Endothelial cell of umbilical vein (primary cell): ENCODE results near the gene MERTK. TPM values are rescaled to one million over a fixed set of nuclear protein-coding genes. Genes with fewer than 3 reads are reported as not detected.

Experiments
- BruUV-seq: library from RNA; stranded (reverse); fragments of 400-500 nt; replicated peaks from 2 replicates; lab custom pipeline; 2021; lab: Mats Ljungman, UMichigan
- CTCF ChIA-PET: fragments of 300-600, 350-600 bp; sonication (Branson Sonifier 250); formaldehyde crosslinking; loops from one replicate; lab custom pipeline; 2021; ENCODE audit warnings: antibody characterized with exemption, inconsistent platforms; lab: Charles Lee
- POLR2A ChIA-PET: fragments of 300-600, 350-600 bp; sonication (Branson Sonifier 250); formaldehyde crosslinking; loops from one replicate; lab custom pipeline; 2021; ENCODE audit warnings: antibody characterized with exemption, inconsistent platforms; lab: Charles Lee
- DNase-seq: peaks from one replicate; pipeline ENCODE4 v3.0.0-alpha.2; 2011; ENCODE audit warnings: low read depth, low spot score
- FAIRE-seq: peaks from 2 replicates; lab custom pipeline; 2011; peaks lifted over from hg19 to GRCh38; lab: Jason Lieb, UNC
- H2AFZ ChIP-seq: 2 replicates; pipeline ENCODE4 v1.6.0; 2012; ENCODE audit warnings: low read depth, low read length, control low read depth, inconsistent platforms
- H3K27ac ChIP-seq: 2 replicates; pipeline ENCODE4 v1.5.1; 2011; ENCODE audit warnings: low read depth, mild to moderate bottlenecking, control low read depth, low read length, moderate library complexity; ENCODE audit not compliant: insufficient read depth
- H3K27me3 ChIP-seq, 2 experiments: 2 replicates each; pipeline versions ENCODE4 v1.6.0 to v1.6.1; 2011; ENCODE audit warnings: low read length in 2 of 2, mixed read lengths in 1 of 2; ENCODE audit not compliant: control insufficient read depth in 2 of 2, insufficient read depth in 2 of 2
- H3K36me3 ChIP-seq, 2 experiments: 2 replicates in 1 of 2; 3 replicates in 1 of 2; pipeline ENCODE4 v1.5.1; 2011; ENCODE audit warnings: low read length in 2 of 2, mild to moderate bottlenecking in 1 of 2, moderate library complexity in 1 of 2; ENCODE audit not compliant: control insufficient read depth in 2 of 2, insufficient read depth in 2 of 2; ENCODE audit errors: extremely low read depth in 1 of 2
- H3K4me1 ChIP-seq: 3 replicates; pipeline ENCODE4 v1.5.1; 2011; ENCODE audit warnings: mild to moderate bottlenecking, low read length; ENCODE audit not compliant: control insufficient read depth, insufficient read depth; ENCODE audit errors: extremely low read depth
- H3K4me2 ChIP-seq: 2 replicates; pipeline ENCODE4 v1.6.1; 2011; ENCODE audit warnings: low read length, control low read depth, mixed read lengths; ENCODE audit not compliant: insufficient read depth
- H3K4me3 ChIP-seq, 3 experiments: fragments of 200-600 bp in 1 of 3; sonication (generic), shearing (Covaris generic) in 1 of 3; replicated peaks in 1 of 3; 2 replicates each; pipeline ENCODE4 v1.5.1; 2011 to 2016; ENCODE audit warnings: control low read depth in 3 of 3, low read length in 3 of 3, mild to moderate bottlenecking in 2 of 3, inconsistent platforms in 1 of 3, low read depth in 1 of 3, moderate library complexity in 1 of 3; ENCODE audit not compliant: insufficient read depth in 1 of 3
- H3K79me2 ChIP-seq: 2 replicates; pipeline ENCODE4 v1.6.0; 2012; ENCODE audit warnings: low read length, inconsistent platforms; ENCODE audit not compliant: control insufficient read depth, insufficient read depth
- H3K9ac ChIP-seq: replicated peaks from 2 replicates; pipeline ENCODE3; 2011; ENCODE audit warnings: low read length, control low read depth; ENCODE audit not compliant: insufficient read depth; ENCODE audit errors: extremely low read depth
- H3K9me1 ChIP-seq: replicated peaks from 3 replicates; pipeline ENCODE4 v1.6.0; 2011; ENCODE audit warnings: mild to moderate bottlenecking, low read length; ENCODE audit not compliant: control insufficient read depth, insufficient read depth; ENCODE audit errors: extremely low read depth
- H3K9me3 ChIP-seq: replicated peaks from 2 replicates; pipeline ENCODE4 v1.5.1; 2012; ENCODE audit warnings: low read length, inconsistent platforms; ENCODE audit not compliant: control insufficient read depth, insufficient read depth
- H4K20me1 ChIP-seq: replicated peaks from 2 replicates; pipeline ENCODE3; 2011; ENCODE audit warnings: mild to moderate bottlenecking, low read length; ENCODE audit not compliant: control insufficient read depth, insufficient read depth; ENCODE audit errors: extremely low read depth
- EZH2 ChIP-seq: IDR thresholded peaks from 2 replicates; pipeline ENCODE4 v1.6.1; 2012; ENCODE audit warnings: borderline replicate concordance, low read depth, mild to moderate bottlenecking, moderate library complexity, low read length, inconsistent platforms; ENCODE audit not compliant: severe bottlenecking
- FOS ChIP-seq: IDR thresholded peaks from 2 replicates; pipeline ENCODE4 v1.6.1; 2011; ENCODE audit warnings: mild to moderate bottlenecking, low read length, moderate library complexity, borderline replicate concordance; ENCODE audit not compliant: insufficient read depth
- GATA2 ChIP-seq: IDR thresholded peaks from 2 replicates; pipeline ENCODE4 v1.7.0; 2011; ENCODE audit warnings: low read depth, mild to moderate bottlenecking, moderate library complexity, mixed read lengths, low read length; ENCODE audit not compliant: insufficient read length, insufficient read depth
- JUN ChIP-seq: IDR thresholded peaks from 2 replicates; pipeline ENCODE4 v1.6.1; 2011; ENCODE audit warnings: borderline replicate concordance, low read depth; ENCODE audit not compliant: insufficient read length, insufficient read depth
- MYC ChIP-seq: IDR thresholded peaks from one replicate; pipeline ENCODE4 v1.6.1; 2011; ENCODE audit warnings: mild to moderate bottlenecking, low read depth, low read length
- POLR2A ChIP-seq: IDR thresholded peaks from 2 replicates; pipeline ENCODE4 v1.6.1; 2012; ENCODE audit warnings: low read depth, mild to moderate bottlenecking, control low read depth, low read length
- POLR2AphosphoS5 ChIP-seq: IDR thresholded peaks from 2 replicates; pipeline ENCODE4 v1.6.1; 2012; ENCODE audit warnings: low read depth, mild to moderate bottlenecking, control low read depth, low read length, moderate library complexity; ENCODE audit not compliant: insufficient read depth
- dilution Hi-C: fragments of 300-500 bp; cut with MboI; formaldehyde crosslinking; loops from one replicate; pipeline ENCODE4 v1.15.0; 2019; ENCODE audit warnings: low sequenced_read_pairs; ENCODE audit not compliant: extremely low pct_ligation_motif_present
- intact Hi-C: fragments of 100-400 bp; cut with micrococcal nuclease; formaldehyde crosslinking; loops from one replicate; pipeline ENCODE4 v1.10.0; 2022
- polyA plus RNA-seq, 4 experiments: library from polyadenylated mRNA; depleted of rRNA in 3 of 4; stranded (reverse) in 3 of 4; unstranded in 1 of 4; fragments of >200 nt; gene quantifications; 2 replicates each; pipeline versions ENCODE4 v1.2.1 to v1.2.3, GENCODE V29; 2011 to 2012; ENCODE audit warnings: missing spikeins in 1 of 4
- total RNA-seq: library from RNA; stranded (reverse); gene quantifications from 2 replicates; pipeline ENCODE4 v1.2.3, GENCODE V29; 2021
- TF ChIP-seq, protein P1 (sequence below): IDR thresholded peaks from 2 replicates; pipeline ENCODE4 v1.6.1; 2011; ENCODE audit not compliant: insufficient read depth, insufficient read length
- TF ChIP-seq, protein P2 (sequence below), 2 donors: IDR thresholded peaks; 1 replicate in 1 of 2; 2 replicates in 1 of 2; pipeline ENCODE4 v1.5.1; 2011; ENCODE audit warnings: low read length in 2 of 2, mild to moderate bottlenecking in 2 of 2, moderate library complexity in 2 of 2, control low read depth in 1 of 2, inconsistent platforms in 1 of 2, low read depth in 1 of 2; ENCODE audit not compliant: insufficient read depth in 1 of 2; ENCODE audit errors: extremely low read depth in 1 of 2

MERTK gene
- total and polyA plus RNA-seq, 2 donors (not counting 3 experiments of a cell fraction or from before 2014, with no cell fraction given): 37.3 to 39.6 TPM

DNA sequence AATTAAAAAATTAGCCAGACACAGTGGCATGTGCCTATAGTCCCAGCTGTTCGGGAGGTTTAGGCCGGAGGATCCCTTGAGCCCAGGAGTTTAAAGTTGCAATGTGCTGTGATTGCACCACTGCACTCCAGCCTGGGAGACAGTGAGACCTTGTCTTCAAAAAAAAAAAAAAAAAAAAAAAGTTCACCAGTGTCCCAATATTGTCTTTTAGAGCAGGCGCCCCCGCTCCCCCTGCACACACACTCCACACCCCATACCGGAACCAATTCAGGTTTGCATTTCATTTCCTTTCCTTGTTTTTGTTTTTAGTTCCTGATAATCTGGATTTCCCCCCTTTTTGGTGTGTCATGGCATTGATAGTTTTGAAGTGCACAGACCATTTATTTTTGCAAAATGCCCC, 167.1 kb downstream of the MERTK start:
- Histone ChIP-seq H3K27me3 (no peaks in the 10 kb centered on the region), H3K9me1 (no peaks in the 10 kb centered on the region), H3K36me3 (peaks cover 11 to 14% of the 10 kb centered on the region in 2 experiments), H3K9me3 (no peaks in the 10 kb centered on the region), H3K9ac (no peak overlapping the region), H3K4me2 (peak overlapping the region; percentile 51), H4K20me1 (no peaks in the 10 kb centered on the region), H3K79me2 (peaks cover 13% of the 10 kb centered on the region), H3K4me3 (no peak overlapping the region), H3K4me1 (peaks cover 40% of the 10 kb centered on the region), H2AFZ (no peak overlapping the region), H3K27ac (peak overlapping the region; percentile 2)
- TF ChIP-seq POLR2A (no peak), GATA2 (no peak), JUN (no peak), POLR2AphosphoS5 (no peak), EZH2 (no peak), MYC (no peak), FOS (no peak)
- TF ChIP-seq, protein P1, sequence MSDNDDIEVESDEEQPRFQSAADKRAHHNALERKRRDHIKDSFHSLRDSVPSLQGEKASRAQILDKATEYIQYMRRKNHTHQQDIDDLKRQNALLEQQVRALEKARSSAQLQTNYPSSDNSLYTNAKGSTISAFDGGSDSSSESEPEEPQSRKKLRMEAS: no peak
- TF ChIP-seq, protein P2, sequence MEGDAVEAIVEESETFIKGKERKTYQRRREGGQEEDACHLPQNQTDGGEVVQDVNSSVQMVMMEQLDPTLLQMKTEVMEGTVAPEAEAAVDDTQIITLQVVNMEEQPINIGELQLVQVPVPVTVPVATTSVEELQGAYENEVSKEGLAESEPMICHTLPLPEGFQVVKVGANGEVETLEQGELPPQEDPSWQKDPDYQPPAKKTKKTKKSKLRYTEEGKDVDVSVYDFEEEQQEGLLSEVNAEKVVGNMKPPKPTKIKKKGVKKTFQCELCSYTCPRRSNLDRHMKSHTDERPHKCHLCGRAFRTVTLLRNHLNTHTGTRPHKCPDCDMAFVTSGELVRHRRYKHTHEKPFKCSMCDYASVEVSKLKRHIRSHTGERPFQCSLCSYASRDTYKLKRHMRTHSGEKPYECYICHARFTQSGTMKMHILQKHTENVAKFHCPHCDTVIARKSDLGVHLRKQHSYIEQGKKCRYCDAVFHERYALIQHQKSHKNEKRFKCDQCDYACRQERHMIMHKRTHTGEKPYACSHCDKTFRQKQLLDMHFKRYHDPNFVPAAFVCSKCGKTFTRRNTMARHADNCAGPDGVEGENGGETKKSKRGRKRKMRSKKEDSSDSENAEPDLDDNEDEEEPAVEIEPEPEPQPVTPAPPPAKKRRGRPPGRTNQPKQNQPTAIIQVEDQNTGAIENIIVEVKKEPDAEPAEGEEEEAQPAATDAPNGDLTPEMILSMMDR (IDR thresholded peaks at IDR 0.05; ENCODE audit: extremely low read depth in 1 of 2, insufficient read depth in 1 of 2, low read depth in 1 of 2, low read length in 2 of 2): no peak
- intact Hi-C loops (no loop called here), dilution Hi-C loops (no loop called here)
- DNase-seq (no peak), FAIRE-seq (no peak)
- no TSS peak for BruUV-seq
- ChIA-PET POLR2A (interaction anchor here (0.7 kb wide), 1 partner anchor 21 kb away, joined by 3 read pairs; no protein-coding TSS in a partner anchor), CTCF (no interaction called here)
